Stomach smooth muscle (tissue), 2 donors: ENCODE data around the gene CNIH1.
"Not testable (repeated sequence)": the region's sequence is repeated elsewhere in the genome, so short reads cannot be mapped to it uniquely, and the experiment has no call there.

Experiments used
- H3K27ac ChIP-seq: one replicate; pipeline ENCODE4 v1.7.0; 2013; ENCODE audit warnings: mild to moderate bottlenecking, low read length, inconsistent platforms
- H3K27me3 ChIP-seq, 2 donors: one replicate each; pipeline ENCODE4 v1.7.0; 2013; ENCODE audit warnings: low read length in 2 of 2; ENCODE audit not compliant: insufficient read depth in 2 of 2, control insufficient read depth in 1 of 2
- H3K36me3 ChIP-seq, 2 donors: one replicate each; pipeline ENCODE4 v1.7.0; 2013; ENCODE audit warnings: low read length in 2 of 2; ENCODE audit not compliant: control insufficient read depth in 2 of 2, insufficient read depth in 2 of 2
- H3K4me1 ChIP-seq: one replicate; pipeline ENCODE4 v1.7.0; 2013; ENCODE audit warnings: low read length; ENCODE audit not compliant: control insufficient read depth, insufficient read depth
- H3K4me3 ChIP-seq, 2 donors: one replicate each; pipeline ENCODE4 v1.7.0; 2013; ENCODE audit warnings: low read length in 2 of 2
- H3K9ac ChIP-seq, 2 donors: one replicate each; pipeline ENCODE4 v1.7.0; 2013; ENCODE audit warnings: low read length in 2 of 2, mild to moderate bottlenecking in 1 of 2
- H3K9me3 ChIP-seq, 2 donors: one replicate each; pipeline ENCODE4 v1.7.0; 2013; ENCODE audit warnings: low read length in 2 of 2; ENCODE audit not compliant: control insufficient read depth in 2 of 2
- donor health status: healthy.
- donor health status: Pancreatic carcinoma.

CNIH1 gene

DNA sequence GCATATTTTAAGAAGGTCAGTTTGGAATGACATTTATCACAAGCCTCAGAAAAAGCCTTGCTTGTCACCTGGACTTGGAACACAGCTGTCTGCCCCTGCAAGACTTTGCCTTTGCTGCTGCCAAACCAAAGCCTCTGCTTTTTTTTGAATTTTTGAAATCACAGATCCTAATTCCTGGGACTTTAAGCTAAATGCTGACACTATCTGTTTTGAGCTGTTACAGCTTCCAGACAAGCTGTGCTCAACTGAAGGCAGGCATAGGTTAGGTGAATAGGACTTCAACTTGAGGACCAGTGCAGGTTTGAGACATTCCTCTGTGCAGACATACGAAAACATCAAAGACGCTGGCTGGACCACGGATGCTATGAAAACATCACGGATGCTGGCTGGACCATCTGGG is 55.6 kb downstream of the CNIH1 start:
- H3K4me3 ChIP-seq, result no peak overlapping the region
- H3K9me3 ChIP-seq, result no peaks in the 10 kb centered on the region
- no peaks in the 10 kb centered on the region for H3K36me3 ChIP-seq
- H3K4me1 ChIP-seq, result no peaks in the 10 kb centered on the region
- no peak overlapping the region for H3K27ac ChIP-seq
- H3K27me3 ChIP-seq, result peaks cover 0 to 4% of the 10 kb centered on the region in 2 donors
- H3K9ac ChIP-seq, result no peak overlapping the region

DNA sequence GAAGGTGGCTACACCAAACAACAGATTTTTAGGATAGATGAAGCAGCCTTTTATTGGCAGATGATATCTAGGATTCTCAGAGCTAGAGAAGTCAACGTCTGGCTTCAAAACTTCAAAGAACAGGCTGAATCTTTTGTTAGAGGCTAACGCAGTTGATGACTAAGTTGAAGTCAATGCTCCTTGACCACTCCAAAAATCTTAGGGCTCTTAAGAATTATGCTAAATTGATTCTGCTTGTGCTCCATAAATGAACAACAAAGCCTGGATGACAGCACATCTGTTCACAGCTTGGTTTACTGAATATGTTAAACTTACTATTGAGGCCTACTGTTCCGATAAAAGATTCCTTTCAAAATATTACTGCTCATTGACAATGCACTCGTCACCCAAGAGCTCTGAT is 57.3 kb downstream of the CNIH1 start:
- H3K4me1 ChIP-seq, result no peaks in the 10 kb centered on the region
- peaks cover 0 to 4% of the 10 kb centered on the region in 2 donors for H3K27me3 ChIP-seq
- no peaks in the 10 kb centered on the region for H3K9me3 ChIP-seq
- no peak overlapping the region for H3K27ac ChIP-seq
- H3K36me3 ChIP-seq, result no peaks in the 10 kb centered on the region
- no peak overlapping the region for H3K4me3 ChIP-seq
- H3K9ac ChIP-seq, result no peak overlapping the region

DNA sequence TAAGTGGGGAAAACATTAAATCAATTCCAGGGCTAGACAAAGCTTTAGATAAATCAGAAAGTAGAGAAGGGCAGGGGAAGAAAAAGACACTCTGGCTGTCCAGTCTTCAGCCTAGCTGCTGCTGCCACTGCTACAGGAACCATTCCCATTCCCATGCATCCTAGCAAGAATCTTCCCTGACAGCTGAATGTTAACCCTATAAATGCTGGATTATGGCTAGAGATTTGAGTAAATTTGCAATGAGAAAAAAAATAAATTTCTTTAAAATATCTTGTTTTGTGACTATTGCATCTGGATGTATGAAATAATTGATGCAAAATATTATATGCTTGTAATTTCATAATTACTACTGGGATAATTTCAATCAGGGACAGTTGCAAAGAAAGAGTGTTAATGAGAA is 59.4 kb downstream of the CNIH1 start:
- no peak overlapping the region for H3K4me3 ChIP-seq

GRCh38 chr14:54380558-54380957 is 60.6 kb downstream of the CNIH1 start:
- H3K27me3 ChIP-seq, H3K27ac ChIP-seq, H3K9ac ChIP-seq, H3K4me1 ChIP-seq, H3K9me3 ChIP-seq, H3K36me3 ChIP-seq, H3K4me3 ChIP-seq: not testable (repeated sequence)

More for the DNA sequence above, 59.4 kb downstream of the CNIH1 start:
- H3K27ac ChIP-seq, result no peak overlapping the region
- H3K9me3 ChIP-seq, result no peaks in the 10 kb centered on the region
- no peaks in the 10 kb centered on the region for H3K4me1 ChIP-seq
- peaks cover under 1 to 2% of the 10 kb centered on the region in 2 donors for H3K27me3 ChIP-seq
- H3K36me3 ChIP-seq, result no peaks in the 10 kb centered on the region
- H3K9ac ChIP-seq, result no peak overlapping the region

- not testable (repeated sequence) for H3K4me1 ChIP-seq, H3K9ac ChIP-seq, H3K36me3 ChIP-seq, H3K9me3 ChIP-seq, H3K27me3 ChIP-seq, H3K4me3 ChIP-seq, H3K27ac ChIP-seq
Observed at GRCh38 chr14:54378893-54379292, 62.3 kb downstream of the CNIH1 start.

GRCh38 chr14:54377501-54377900 is 63.7 kb downstream of the CNIH1 start:
- H3K4me1 ChIP-seq, result no peaks in the 10 kb centered on the region
- no peaks in the 10 kb centered on the region for H3K9me3 ChIP-seq
- no peaks in the 10 kb centered on the region for H3K36me3 ChIP-seq
- no peak overlapping the region for H3K9ac ChIP-seq
- H3K27me3 ChIP-seq, result peaks cover 0 to 2% of the 10 kb centered on the region in 2 donors
- H3K4me3 ChIP-seq, result no peak overlapping the region
- no peak overlapping the region for H3K27ac ChIP-seq

GRCh38 chr14:54374117-54374884 is 66.9 kb downstream of the CNIH1 start:
- Histone ChIP-seq H3K9ac (no peak overlapping the region), H3K27me3 (peaks cover 0 to 2% of the 10 kb centered on the region in 2 donors), H3K36me3 (no peaks in the 10 kb centered on the region), H3K4me1 (no peaks in the 10 kb centered on the region), H3K9me3 (no peaks in the 10 kb centered on the region), H3K27ac (no peak overlapping the region), H3K4me3 (no peak overlapping the region)
